Activated CD4-positive, alpha-beta T cell treated with anti-CD3 and anti-CD28 coated beads, Interleukin-2, amount 50 U/mL, for 24 hours (primary cell): ENCODE measurements around the gene OR5H2.

Experiments used
- DNase-seq, 2 donors: peaks; one replicate each; pipeline ENCODE4 v3.0.0-alpha.2; 2020; ENCODE audit warnings: low read depth in 1 of 2, low spot score in 1 of 2

Gene OR5H2

DNA sequence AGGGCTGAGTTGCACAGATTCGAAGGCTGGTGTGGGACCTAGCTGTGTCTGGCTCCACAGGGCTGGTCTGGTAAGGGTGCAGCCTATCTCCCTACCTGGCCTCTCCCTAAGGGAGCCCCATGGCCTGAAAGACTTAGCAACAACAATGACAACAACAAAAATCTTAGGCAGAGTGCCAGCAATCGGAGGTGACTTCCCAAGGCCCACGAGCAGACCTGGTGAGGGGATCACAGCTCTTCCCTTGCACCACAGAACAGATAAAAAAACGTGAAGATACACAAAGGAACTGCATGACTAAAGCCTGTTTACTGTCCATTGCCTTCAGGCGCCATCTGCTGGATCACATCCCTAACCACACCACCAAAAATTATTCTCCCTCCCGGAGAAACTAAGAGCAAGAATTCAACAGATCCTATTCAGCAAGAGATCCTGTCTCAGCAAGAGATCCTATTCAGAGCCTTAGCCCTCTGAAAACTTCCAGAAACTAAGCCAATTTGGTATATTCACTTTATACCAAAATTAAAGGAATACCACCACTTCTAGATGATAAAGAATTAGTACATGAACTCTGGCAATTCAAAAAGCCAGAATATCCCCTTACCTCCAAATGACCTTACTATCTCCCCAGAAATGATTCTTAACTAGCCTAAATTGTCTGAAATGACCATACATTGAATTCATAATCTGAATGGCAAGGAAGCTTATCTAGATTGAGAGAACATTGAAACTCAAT is 47.3 kb downstream of the OR5H2 start:
- peak in 1 of 2 donors; percentile 27 for DNase-seq

GRCh38 chr3:98331329-98331728 is 49.0 kb downstream of the OR5H2 start:
- no peak for DNase-seq
